ENCODE results near the gene DSTYK. TPM values are rescaled to one million over a fixed set of nuclear protein-coding genes. Genes with fewer than 3 reads are reported as not detected.

The DSTYK gene, protein sequence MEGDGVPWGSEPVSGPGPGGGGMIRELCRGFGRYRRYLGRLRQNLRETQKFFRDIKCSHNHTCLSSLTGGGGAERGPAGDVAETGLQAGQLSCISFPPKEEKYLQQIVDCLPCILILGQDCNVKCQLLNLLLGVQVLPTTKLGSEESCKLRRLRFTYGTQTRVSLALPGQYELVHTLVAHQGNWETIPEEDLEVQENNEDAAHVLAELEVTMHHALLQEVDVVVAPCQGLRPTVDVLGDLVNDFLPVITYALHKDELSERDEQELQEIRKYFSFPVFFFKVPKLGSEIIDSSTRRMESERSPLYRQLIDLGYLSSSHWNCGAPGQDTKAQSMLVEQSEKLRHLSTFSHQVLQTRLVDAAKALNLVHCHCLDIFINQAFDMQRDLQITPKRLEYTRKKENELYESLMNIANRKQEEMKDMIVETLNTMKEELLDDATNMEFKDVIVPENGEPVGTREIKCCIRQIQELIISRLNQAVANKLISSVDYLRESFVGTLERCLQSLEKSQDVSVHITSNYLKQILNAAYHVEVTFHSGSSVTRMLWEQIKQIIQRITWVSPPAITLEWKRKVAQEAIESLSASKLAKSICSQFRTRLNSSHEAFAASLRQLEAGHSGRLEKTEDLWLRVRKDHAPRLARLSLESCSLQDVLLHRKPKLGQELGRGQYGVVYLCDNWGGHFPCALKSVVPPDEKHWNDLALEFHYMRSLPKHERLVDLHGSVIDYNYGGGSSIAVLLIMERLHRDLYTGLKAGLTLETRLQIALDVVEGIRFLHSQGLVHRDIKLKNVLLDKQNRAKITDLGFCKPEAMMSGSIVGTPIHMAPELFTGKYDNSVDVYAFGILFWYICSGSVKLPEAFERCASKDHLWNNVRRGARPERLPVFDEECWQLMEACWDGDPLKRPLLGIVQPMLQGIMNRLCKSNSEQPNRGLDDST
- 1 to 10 TPM in 11 of 12 donors, not detected in 1; 6.0 to 9.3 (median 8.1) TPM for polyA plus RNA-seq (ENCODE audit: insufficient read length in 12 of 12)
- long read RNA-seq, donor 1: 0 reads
- long read RNA-seq, donor 2, full-length matches to known transcripts: 1 of 1 reads
- long read RNA-seq, donor 2, partial matches to known transcripts: 0 of 1 reads
- long read RNA-seq, donor 2, other reads (novel, unspliced or antisense): 0 of 1 reads
- long read RNA-seq, donor 3, full-length matches to known transcripts: 1 of 1 reads
- long read RNA-seq, donor 3, partial matches to known transcripts: 0 of 1 reads
- long read RNA-seq, donor 3, other reads (novel, unspliced or antisense): 0 of 1 reads
- long read RNA-seq, donor 4, full-length matches to known transcripts: 1 of 1 reads
- long read RNA-seq, donor 4, partial matches to known transcripts: 0 of 1 reads
- long read RNA-seq, donor 4, other reads (novel, unspliced or antisense): 0 of 1 reads
- long read RNA-seq, donor 5, full-length matches to known transcripts: 3 of 3 reads
- long read RNA-seq, donor 5, partial matches to known transcripts: 0 of 3 reads
- long read RNA-seq, donor 5, other reads (novel, unspliced or antisense): 0 of 3 reads
- long read RNA-seq, donor 6: 0 reads
- long read RNA-seq, donor 7: 0 reads
- long read RNA-seq, donor 8, full-length matches to known transcripts: 2 of 2 reads
- long read RNA-seq, donor 8, partial matches to known transcripts: 0 of 2 reads
- long read RNA-seq, donor 8, other reads (novel, unspliced or antisense): 0 of 2 reads
- long read RNA-seq, donor 9, full-length matches to known transcripts: 1 of 1 reads
- long read RNA-seq, donor 9, partial matches to known transcripts: 0 of 1 reads
- long read RNA-seq, donor 9, other reads (novel, unspliced or antisense): 0 of 1 reads
- long read RNA-seq, donor 10: 0 reads
- long read RNA-seq, donor 11, full-length matches to known transcripts: 1 of 1 reads
- long read RNA-seq, donor 11, partial matches to known transcripts: 0 of 1 reads
- long read RNA-seq, donor 11, other reads (novel, unspliced or antisense): 0 of 1 reads

DNA sequence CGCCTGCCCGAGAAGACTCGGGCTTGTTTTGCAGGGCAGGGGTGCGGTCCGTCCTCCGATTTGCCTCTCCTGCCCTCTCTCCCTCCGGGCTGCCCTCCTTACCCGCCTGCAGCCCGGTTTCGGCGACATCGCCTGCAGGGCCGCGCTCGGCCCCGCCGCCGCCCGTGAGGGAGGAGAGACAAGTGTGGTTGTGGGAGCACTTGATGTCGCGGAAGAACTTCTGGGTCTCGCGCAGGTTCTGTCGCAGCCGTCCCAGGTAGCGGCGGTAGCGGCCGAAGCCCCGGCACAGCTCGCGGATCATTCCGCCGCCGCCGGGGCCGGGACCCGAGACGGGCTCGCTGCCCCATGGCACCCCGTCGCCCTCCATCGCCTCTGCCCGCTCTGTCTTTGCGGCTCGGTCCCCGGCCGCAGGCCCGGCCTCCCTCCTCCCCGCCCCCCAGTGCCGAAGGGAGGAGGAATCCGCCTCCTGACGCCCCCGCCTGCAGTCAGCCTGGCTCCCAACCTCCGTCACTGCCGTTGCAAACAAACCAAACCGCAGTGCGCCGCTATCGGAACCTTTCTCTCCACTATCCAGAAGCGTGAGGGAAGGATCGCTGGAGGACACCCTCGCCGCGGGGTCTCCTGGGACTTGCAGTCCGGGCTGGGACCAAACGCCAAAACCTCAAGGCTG, at the start of gene DSTYK:
DSTYK (minus strand) TSS at position 534 of the 670 bp plus-strand sequence; CDS start at position 367, 167 bp downstream.
- DNase-seq: peak; percentile 95

GRCh38 chr1:205259998-205260397, 48.5 kb upstream of the DSTYK start:
- DNase-seq: no peak

DNA sequence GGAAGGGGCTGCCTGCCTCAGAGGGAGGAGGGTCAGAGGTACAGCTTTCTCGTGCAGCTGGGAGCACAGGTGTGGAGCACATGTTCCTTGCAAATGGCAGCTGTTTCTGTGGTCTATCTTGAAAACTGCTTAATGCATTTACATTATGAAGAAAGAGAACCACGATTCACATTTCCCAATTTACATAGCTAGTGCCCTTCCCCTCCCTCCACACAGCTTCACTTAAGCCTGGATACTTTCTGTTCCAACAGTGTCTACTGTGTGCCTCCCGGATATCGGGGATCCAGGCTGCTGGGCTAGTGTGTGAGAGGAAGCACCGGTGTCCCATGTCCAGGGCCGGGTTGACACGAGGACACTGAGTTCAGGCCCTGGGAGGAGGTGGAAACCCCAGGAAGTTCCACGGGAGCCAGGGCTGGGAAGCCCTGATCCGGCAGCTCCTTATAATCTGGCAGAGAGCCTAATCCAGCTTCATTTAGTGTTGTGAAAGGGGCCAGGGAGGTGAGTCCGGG, 47.9 kb upstream of the DSTYK start:
- no peak for DNase-seq

- no peak for DNase-seq
These were observed 47.2 kb upstream of the DSTYK start for GRCh38 chr1:205258719-205259118.

DNA sequence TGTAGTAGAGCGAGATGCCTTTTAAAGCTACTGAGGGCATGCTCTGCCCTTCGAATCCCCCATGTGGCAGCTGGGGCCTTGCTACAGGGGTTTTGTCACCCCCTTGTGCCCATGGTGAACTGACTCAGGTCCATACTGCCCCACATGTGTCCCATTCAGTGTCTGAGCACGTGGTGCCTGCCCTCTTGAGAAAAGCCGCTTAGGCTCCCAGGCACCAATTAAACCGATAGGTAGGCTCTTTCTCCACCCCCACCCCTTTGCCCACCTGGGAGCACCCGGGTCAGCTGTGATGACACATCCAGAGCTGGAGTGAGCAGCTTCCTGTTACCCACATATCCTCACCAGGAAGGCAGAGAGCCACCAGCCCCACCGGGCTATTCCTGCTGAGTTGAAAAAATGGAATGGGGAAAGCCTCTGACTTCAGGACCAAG, 46.8 kb upstream of the DSTYK start:
- DNase-seq: no peak

DNA sequence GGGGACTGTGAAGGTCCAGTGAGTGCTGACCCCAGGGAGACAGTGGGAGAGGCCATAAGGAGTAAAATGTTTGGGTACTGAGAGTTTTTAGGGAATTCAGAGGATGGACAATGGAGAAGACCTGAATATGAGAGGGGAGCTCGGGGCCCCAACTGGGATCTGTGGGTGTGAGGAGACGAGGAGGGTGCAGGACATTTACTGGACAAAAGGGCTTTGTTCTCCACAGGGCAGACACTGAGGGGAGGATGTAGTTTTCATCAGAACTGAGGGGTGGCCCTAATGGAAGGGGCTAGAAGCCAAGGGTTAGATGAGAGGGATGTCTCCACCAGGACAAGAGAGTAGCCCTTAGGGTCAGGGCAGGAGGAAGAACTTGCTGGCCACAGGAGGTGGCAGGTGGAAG, 46.2 kb upstream of the DSTYK start:
- DNase-seq: no peak

DNA sequence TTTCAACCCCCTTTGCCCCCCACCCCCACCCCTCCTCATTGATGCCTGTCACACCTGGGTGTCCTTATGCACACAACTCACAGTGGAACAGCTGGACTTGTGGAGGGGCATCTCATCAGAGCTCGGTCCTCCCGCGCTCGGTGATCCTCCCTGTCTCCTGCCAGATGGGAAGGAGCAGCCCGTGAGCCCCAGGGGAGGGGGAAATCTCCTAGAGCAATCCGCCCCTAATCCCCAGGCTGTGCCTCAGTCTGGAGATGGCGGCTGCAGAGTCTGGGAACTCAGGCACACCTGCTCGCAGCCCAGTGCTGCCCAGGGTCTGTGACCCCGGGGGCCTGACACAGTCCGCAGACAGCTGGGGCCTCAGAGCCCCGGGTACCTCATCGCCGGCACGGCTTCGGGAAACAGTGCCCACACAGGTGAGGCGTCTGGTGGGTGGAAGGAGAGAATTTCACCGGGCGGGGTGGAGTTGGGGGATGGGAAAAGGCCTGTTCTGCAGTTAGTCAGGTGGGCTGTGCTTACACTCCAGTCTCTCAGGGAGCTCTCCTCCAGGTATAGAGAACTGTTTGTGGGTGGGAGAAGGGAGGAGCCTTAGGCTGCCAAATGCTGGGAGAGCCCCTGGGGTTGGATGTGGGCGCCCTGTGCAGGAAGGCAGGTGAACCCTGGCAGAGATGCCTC, 45.6 kb upstream of the DSTYK start:
- no peak for DNase-seq

- peak; percentile 93 for DNase-seq
These were observed 44.7 kb upstream of the DSTYK start for GRCh38 chr1:205255941-205256780.

DNA sequence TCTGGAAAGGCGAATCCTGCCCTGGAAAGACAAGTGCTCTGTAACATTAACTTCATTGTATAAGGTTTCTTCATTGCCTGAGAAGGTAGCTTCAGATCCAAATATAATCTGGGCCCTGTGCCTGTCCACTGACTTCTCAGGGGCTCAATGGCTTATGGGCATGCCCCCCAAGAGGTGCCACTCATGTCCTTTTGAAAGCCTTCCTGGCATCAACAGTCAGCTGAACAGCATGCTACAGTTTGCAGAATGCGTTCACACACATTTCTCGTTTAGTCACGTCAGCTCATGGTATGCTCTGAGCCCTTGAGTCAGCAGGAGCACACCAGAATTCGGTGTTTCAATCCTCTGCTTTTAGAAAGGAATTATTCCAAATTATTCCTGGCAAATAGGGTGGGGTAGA, 40.1 kb upstream of the DSTYK start:
- DNase-seq: no peak

DNA sequence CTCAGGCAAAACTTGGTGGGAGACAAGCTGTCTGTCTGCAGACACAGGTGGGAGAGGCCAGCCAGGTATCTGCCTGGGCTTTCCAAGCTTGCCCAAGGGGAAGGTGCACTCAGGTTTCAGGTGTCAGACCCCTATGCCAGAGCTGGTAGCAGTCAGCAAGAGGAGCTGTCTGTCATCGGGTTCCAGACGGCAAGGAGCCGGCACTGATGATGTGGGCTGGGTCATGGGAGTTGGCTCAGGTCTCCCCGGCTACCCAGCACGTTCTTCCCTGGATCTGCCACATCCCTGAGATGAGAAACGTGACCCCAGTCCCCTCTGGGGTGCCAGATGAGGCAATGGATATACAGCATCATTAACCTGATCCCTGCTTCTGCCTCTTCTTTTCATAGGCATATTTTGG, 39.2 kb upstream of the DSTYK start:
- no peak for DNase-seq

DNA sequence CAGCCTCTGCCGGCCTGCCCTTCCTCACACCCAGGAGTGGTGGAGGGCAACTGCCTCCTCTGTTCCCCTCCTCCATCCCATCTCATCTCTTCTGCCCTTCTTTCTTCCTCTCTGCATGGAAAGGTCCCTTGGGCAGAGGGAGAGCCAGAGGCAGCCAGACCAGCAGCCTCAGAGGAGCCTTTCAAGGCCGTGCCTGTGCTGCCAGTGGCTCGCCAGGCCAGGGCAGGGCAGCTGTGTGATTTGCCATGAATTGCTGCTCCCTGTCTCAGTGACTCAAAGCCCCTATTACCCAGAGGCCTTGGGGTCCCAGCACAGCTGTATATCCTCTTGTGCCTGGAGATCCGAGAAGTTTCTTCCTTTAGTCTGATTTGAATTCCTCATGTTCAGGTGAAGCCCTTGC, 38.1 kb upstream of the DSTYK start:
- DNase-seq: no peak

GRCh38 chr1:205248793-205249601, 37.5 kb upstream of the DSTYK start:
- DNase-seq: no peak

- no peak for DNase-seq
These were observed 35.8 kb upstream of the DSTYK start for GRCh38 chr1:205247130-205247921.

GRCh38 chr1:205246351-205247119, 35.0 kb upstream of the DSTYK start:
- DNase-seq: no peak

- DNase-seq: no peak
These were observed 33.6 kb upstream of the DSTYK start for GRCh38 chr1:205245096-205245495.

Measured in muscle of arm (tissue), 14 donors.